ENCODE data around the gene MAP7D1.

Gene MAP7D1

GRCh38 chr1:36155408-36156328, at the start of gene MAP7D1:
Gene MAP7D1 (plus strand): TSS chr1:36156160. CDS start chr1:36156418, 258 bp downstream.
- peak; percentile 90 for DNase-seq

GRCh38 chr1:36106269-36106668, 49.7 kb upstream of the MAP7D1 start:
- DNase-seq = no peak

GRCh38 chr1:36107394-36107793, 48.6 kb upstream of the MAP7D1 start:
- DNase-seq = no peak

- no peak for DNase-seq
Observed at GRCh38 chr1:36108314-36108713, 47.6 kb upstream of the MAP7D1 start.

- DNase-seq = peak; percentile 73
Observed at GRCh38 chr1:36109041-36109679, 46.8 kb upstream of the MAP7D1 start.

GRCh38 chr1:36111151-36111550, 44.8 kb upstream of the MAP7D1 start:
- no peak for DNase-seq

- no peak for DNase-seq
Observed at GRCh38 chr1:36112823-36113222, 43.1 kb upstream of the MAP7D1 start.

- DNase-seq = no peak
Observed at GRCh38 chr1:36114371-36114770, 41.6 kb upstream of the MAP7D1 start.

GRCh38 chr1:36115200-36115669, 40.7 kb upstream of the MAP7D1 start:
- DNase-seq = no peak

GRCh38 chr1:36115931-36116330, 40.0 kb upstream of the MAP7D1 start:
- no peak for DNase-seq

GRCh38 chr1:36116901-36117300, 39.1 kb upstream of the MAP7D1 start:
- no peak for DNase-seq

GRCh38 chr1:36118447-36119204, 37.3 kb upstream of the MAP7D1 start:
- DNase-seq = no peak

GRCh38 chr1:36119456-36119855, 36.5 kb upstream of the MAP7D1 start:
- no peak for DNase-seq

GRCh38 chr1:36122062-36123030, 33.6 kb upstream of the MAP7D1 start:
- no peak for DNase-seq

GRCh38 chr1:36123356-36123755, 32.6 kb upstream of the MAP7D1 start:
- DNase-seq = no peak

GRCh38 chr1:36124404-36125128, 31.4 kb upstream of the MAP7D1 start:
- DNase-seq = no peak

GRCh38 chr1:36125129-36125991, 30.6 kb upstream of the MAP7D1 start, which contains the start of gene COL8A2:
Gene COL8A2 (minus strand): TSS chr1:36125222. CDS start chr1:36100242, 24,980 bp downstream.
- DNase-seq = no peak

GRCh38 chr1:36126005-36126716, 29.8 kb upstream of the MAP7D1 start:
- no peak for DNase-seq

GRCh38 chr1:36126797-36127500, 29.0 kb upstream of the MAP7D1 start:
- DNase-seq = no peak

All from CD4-positive, alpha-beta T cell treated with Interleukin-17A for 4 hours (primary cell).